ES-I3 (cell line): Measurements from ENCODE around the gene GNA14.
"Not testable (repeated sequence)": the region's sequence is repeated elsewhere in the genome, so short reads cannot be mapped to it uniquely, and the experiment has no call there.

ENCODE experiments used
- H3K36me3 ChIP-seq: 2 replicates; pipeline ENCODE4 v1.6.1; 2013; ENCODE audit warnings: mild to moderate bottlenecking, low read length, control low read depth, moderate library complexity; ENCODE audit not compliant: insufficient read depth
- H3K4me1 ChIP-seq: 2 replicates; pipeline ENCODE4 v1.6.1; 2013; ENCODE audit warnings: mild to moderate bottlenecking, control low read depth, low read length; ENCODE audit not compliant: insufficient read depth
- H3K9ac ChIP-seq: 2 replicates; pipeline ENCODE4 v1.6.1; 2013; ENCODE audit warnings: low read depth, mild to moderate bottlenecking, low read length, moderate library complexity
- H3K9me3 ChIP-seq: 2 replicates; pipeline ENCODE4 v1.6.1; 2013; ENCODE audit warnings: mild to moderate bottlenecking, low read length, moderate library complexity; ENCODE audit not compliant: control insufficient read depth, insufficient read depth

GNA14 gene

GRCh38 chr9:77489405-77490163 is 158.5 kb downstream of the GNA14 start:
- H3K4me1 ChIP-seq, H3K9me3 ChIP-seq, H3K9ac ChIP-seq, H3K36me3 ChIP-seq: not testable (repeated sequence)

GRCh38 chr9:77488439-77489126 is 159.5 kb downstream of the GNA14 start:
- no peaks in the 10 kb centered on the region; the same call in 1 of the 2 replicates for H3K9me3 ChIP-seq

GRCh38 chr9:77486968-77487367 is 161.2 kb downstream of the GNA14 start:
- Histone ChIP-seq H3K9ac (no peak overlapping the region), H3K36me3 (no peaks in the 10 kb centered on the region), H3K9me3 (no peaks in the 10 kb centered on the region; the same call in 1 of the 2 replicates), H3K4me1 (no peaks in the 10 kb centered on the region)

More at GRCh38 chr9:77488439-77489126, 159.5 kb downstream of the GNA14 start:
- Histone ChIP-seq H3K36me3 (no peaks in the 10 kb centered on the region), H3K9ac (no peak overlapping the region), H3K4me1 (no peaks in the 10 kb centered on the region)

GRCh38 chr9:77486463-77486862 is 161.7 kb downstream of the GNA14 start:
- no peaks in the 10 kb centered on the region for H3K4me1 ChIP-seq
- H3K9me3 ChIP-seq: no peaks in the 10 kb centered on the region; the same call in 1 of the 2 replicates
- no peak overlapping the region for H3K9ac ChIP-seq
- H3K36me3 ChIP-seq: no peaks in the 10 kb centered on the region

GRCh38 chr9:77475641-77476473 is 172.3 kb downstream of the GNA14 start:
- no peak overlapping the region for H3K9ac ChIP-seq
- H3K9me3 ChIP-seq: no peaks in the 10 kb centered on the region

GRCh38 chr9:77474936-77475335 is 173.2 kb downstream of the GNA14 start:
- Histone ChIP-seq H3K36me3 (no peaks in the 10 kb centered on the region), H3K4me1 (no peaks in the 10 kb centered on the region), H3K9ac (no peak overlapping the region), H3K9me3 (no peaks in the 10 kb centered on the region)

More at GRCh38 chr9:77475641-77476473, 172.3 kb downstream of the GNA14 start:
- no peaks in the 10 kb centered on the region for H3K36me3 ChIP-seq
- H3K4me1 ChIP-seq: no peaks in the 10 kb centered on the region

GRCh38 chr9:77472646-77473045 is 175.5 kb downstream of the GNA14 start:
- Histone ChIP-seq H3K4me1 (no peaks in the 10 kb centered on the region), H3K9ac (no peak overlapping the region), H3K9me3 (no peaks in the 10 kb centered on the region), H3K36me3 (no peaks in the 10 kb centered on the region)

- no peaks in the 10 kb centered on the region for H3K36me3 ChIP-seq
Observed at GRCh38 chr9:77471572-77471971, 176.6 kb downstream of the GNA14 start.

GRCh38 chr9:77469515-77470231 is 178.4 kb downstream of the GNA14 start:
- Histone ChIP-seq H3K9ac (no peak overlapping the region), H3K36me3 (no peaks in the 10 kb centered on the region), H3K4me1 (peaks cover 7% of the 10 kb centered on the region; the same call in 1 of the 2 replicates), H3K9me3 (no peaks in the 10 kb centered on the region)

More at GRCh38 chr9:77471572-77471971, 176.6 kb downstream of the GNA14 start:
- Histone ChIP-seq H3K9me3 (no peaks in the 10 kb centered on the region), H3K9ac (no peak overlapping the region), H3K4me1 (peaks cover 4% of the 10 kb centered on the region; the same call in 1 of the 2 replicates)

GRCh38 chr9:77464661-77465060 is 183.5 kb downstream of the GNA14 start:
- H3K36me3 ChIP-seq: no peaks in the 10 kb centered on the region

GRCh38 chr9:77463151-77463550 is 185.0 kb downstream of the GNA14 start:
- Histone ChIP-seq H3K9me3 (no peaks in the 10 kb centered on the region), H3K4me1 (peaks cover 7% of the 10 kb centered on the region; the same call in 1 of the 2 replicates), H3K36me3 (no peaks in the 10 kb centered on the region), H3K9ac (no peak overlapping the region)

More at GRCh38 chr9:77464661-77465060, 183.5 kb downstream of the GNA14 start:
- H3K9me3 ChIP-seq: no peaks in the 10 kb centered on the region
- peaks cover 7% of the 10 kb centered on the region; the same call in 1 of the 2 replicates for H3K4me1 ChIP-seq
- no peak overlapping the region for H3K9ac ChIP-seq

- Histone ChIP-seq H3K4me1 (peaks cover 8% of the 10 kb centered on the region; the same call in 1 of the 2 replicates), H3K9me3 (no peaks in the 10 kb centered on the region), H3K9ac (no peak overlapping the region)
Observed at GRCh38 chr9:77462066-77462465, 186.1 kb downstream of the GNA14 start.

GRCh38 chr9:77460938-77461337 is 187.2 kb downstream of the GNA14 start:
- Histone ChIP-seq H3K36me3 (no peaks in the 10 kb centered on the region), H3K4me1 (peaks cover 12% of the 10 kb centered on the region; the same call in 1 of the 2 replicates), H3K9me3 (no peaks in the 10 kb centered on the region), H3K9ac (no peak overlapping the region)

More at GRCh38 chr9:77462066-77462465, 186.1 kb downstream of the GNA14 start:
- no peaks in the 10 kb centered on the region for H3K36me3 ChIP-seq
